Effector CD8-positive, alpha-beta T cell (primary cell): ENCODE measurements around the gene MXD3.

ENCODE experiments used
- DNase-seq: peaks from one replicate; lab custom pipeline; 2025; lab: John Stamatoyannopoulos, UW

Gene MXD3

GRCh38 chr5:177303121-177303924, 8.4 kb downstream of the MXD3 start, which contains the start of the genes PRELID1 and RAB24:
Gene PRELID1 (plus strand): TSS chr5:177303799. CDS start chr5:177303986, 187 bp downstream.
Gene RAB24 (minus strand): TSS chr5:177303719. CDS start chr5:177303288, 431 bp downstream.
- DNase-seq = peak; percentile 75

- no peak for DNase-seq
Observed at GRCh38 chr5:177302354-177303110, 9.2 kb downstream of the MXD3 start.

GRCh38 chr5:177301503-177302165, 10.1 kb downstream of the MXD3 start:
- DNase-seq = no peak

GRCh38 chr5:177300951-177301350, 10.7 kb downstream of the MXD3 start:
- no peak for DNase-seq

- DNase-seq = no peak
Observed at GRCh38 chr5:177300236-177300880, 11.3 kb downstream of the MXD3 start.

- no peak for DNase-seq
Observed at GRCh38 chr5:177299697-177300096, 12.0 kb downstream of the MXD3 start.

GRCh38 chr5:177297922-177298321, 13.8 kb downstream of the MXD3 start:
- no peak for DNase-seq

GRCh38 chr5:177296581-177296980, 15.1 kb downstream of the MXD3 start:
- no peak for DNase-seq

- no peak for DNase-seq
Observed at GRCh38 chr5:177295924-177296323, 15.8 kb downstream of the MXD3 start.

GRCh38 chr5:177294632-177295031, 17.1 kb downstream of the MXD3 start:
- DNase-seq = no peak

- no peak for DNase-seq
Observed at GRCh38 chr5:177293819-177294581, 17.7 kb downstream of the MXD3 start.

GRCh38 chr5:177291735-177292134, 20.0 kb downstream of the MXD3 start:
- no peak for DNase-seq

GRCh38 chr5:177290816-177291596, 20.7 kb downstream of the MXD3 start:
- no peak for DNase-seq

- DNase-seq = no peak
Observed at GRCh38 chr5:177288191-177288590, 23.5 kb downstream of the MXD3 start.

GRCh38 chr5:177276886-177277285, 34.8 kb downstream of the MXD3 start:
- DNase-seq = no peak

GRCh38 chr5:177275883-177276282, 35.8 kb downstream of the MXD3 start:
- DNase-seq = no peak

GRCh38 chr5:177271113-177271512, 40.6 kb downstream of the MXD3 start:
- no peak for DNase-seq

GRCh38 chr5:177270653-177271052, 41.0 kb downstream of the MXD3 start:
- no peak for DNase-seq

- DNase-seq = no peak
Observed at GRCh38 chr5:177269976-177270375, 41.7 kb downstream of the MXD3 start.

GRCh38 chr5:177269232-177269895, 42.3 kb downstream of the MXD3 start:
- DNase-seq = no peak
